Measurements from ENCODE around the gene MOV10.
A peak's percentile ranks its signal among the peaks of the same experiment; 100 is the strongest.

MOV10 gene

GRCh38 chr1:112707221-112708001 is 33.0 kb downstream of the MOV10 start:
- Histone ChIP-seq H3K4me1 (ENCODE audit: control insufficient read depth, insufficient read depth, low read length) (peaks cover 5% of the 10 kb centered on the region), H3K27ac (ENCODE audit: extremely low read depth, low read depth, low read length) (peak overlapping the region; percentile 79; the same call in 1 of the 2 replicates), H3K36me3 (ENCODE audit: control insufficient read depth in 2 of 2, insufficient read depth in 1 of 2, low read length in 2 of 2) (peaks cover 0 to 24% of the 10 kb centered on the region in 2 experiments; a peak in 1 of 3 replicates), H3K4me3 (ENCODE audit: low read depth, low read length) (peak overlapping the region; percentile 80), H3K9me3 (ENCODE audit: control insufficient read depth, insufficient read depth, low read depth, low read length) (no peaks in the 10 kb centered on the region)
- ChIA-PET CTCF (interaction anchor here (0.6 to 3.0 kb wide), 24 partner anchors 9 to 409 kb away, joined by 3 to 20 read pairs (median 6); partner anchors contain the start of genes CTTNBP2NL, MOV10 and ST7L), POLR2A (interaction anchor here (0.6 to 2.1 kb wide), 5 partner anchors 33 to 1844 kb away, joined by 3 to 8 read pairs (median 3); partner anchors contain the start of genes CAPZA1, MOV10 and ST7L)
- TF ChIP-seq ZNF433 (tag by site-specific recombination; IDR thresholded peaks at IDR 0.05; ENCODE audit: low read depth): no peak
- TF ChIP-seq ZNF777 (tag by site-specific recombination; IDR thresholded peaks at IDR 0.05; ENCODE audit: borderline replicate concordance): peak; percentile 22; the same call in 1 of the 2 replicates
- TF ChIP-seq ZNF48 (tag by site-specific recombination; IDR thresholded peaks at IDR 0.05): no peak
- peak; percentile 61 for TF ChIP-seq ZBTB48 (tag by site-specific recombination; IDR thresholded peaks at IDR 0.05)
- no peak for TF ChIP-seq PRDM6 (tag by site-specific recombination; IDR thresholded peaks at IDR 0.05)
- no peak for TF ChIP-seq ZNF266 (tag by site-specific recombination; IDR thresholded peaks at IDR 0.05; ENCODE audit: low read depth)
- peak; percentile 42; the same call in 1 of the 2 replicates for TF ChIP-seq ZNF660 (tag by site-specific recombination; IDR thresholded peaks at IDR 0.05)
- peak; percentile 92 for TF ChIP-seq ZEB2 (tag by site-specific recombination; IDR thresholded peaks at IDR 0.05)
- no peak for TF ChIP-seq ZFHX2 (tag by site-specific recombination; conservative IDR thresholded peaks at IDR 0.05)
- no peak for TF ChIP-seq ZNF114 (tag by site-specific recombination; IDR thresholded peaks at IDR 0.05)
- no peak for TF ChIP-seq ZBTB6 (tag by site-specific recombination; IDR thresholded peaks at IDR 0.05)
- TF ChIP-seq YY1 (tag by site-specific recombination; IDR thresholded peaks at IDR 0.05): no peak
- no peak for TF ChIP-seq ZNF311 (tag by site-specific recombination; IDR thresholded peaks at IDR 0.05; ENCODE audit: borderline replicate concordance)
- TF ChIP-seq PRDM1 (tag by site-specific recombination; IDR thresholded peaks at IDR 0.05): no peak
- TF ChIP-seq ZNF449 (tag by site-specific recombination; IDR thresholded peaks at IDR 0.05): no peak; the same call in 1 of the 2 replicates
- no peak for TF ChIP-seq ZNF626 (tag by site-specific recombination; IDR thresholded peaks at IDR 0.05)
- TF ChIP-seq PATZ1 (tag by site-specific recombination; IDR thresholded peaks at IDR 0.05): peak; percentile 77
- no peak for TF ChIP-seq ZSCAN16 (tag by site-specific recombination; IDR thresholded peaks at IDR 0.05)
- no peak for TF ChIP-seq ZNF214 (tag by site-specific recombination; IDR thresholded peaks at IDR 0.05; ENCODE audit: borderline replicate concordance)
- peak; percentile 64 for TF ChIP-seq GLIS1 (tag by site-specific recombination; IDR thresholded peaks at IDR 0.05)
- peak; percentile 86; the same call in 1 of the 2 replicates for TF ChIP-seq ZNF501 (tag by site-specific recombination; IDR thresholded peaks at IDR 0.05)
- TF ChIP-seq ZNF324 (tag by site-specific recombination; IDR thresholded peaks at IDR 0.05): peak; percentile 69
- no peak for TF ChIP-seq OSR2 (tag by site-specific recombination; IDR thresholded peaks at IDR 0.05)
- TF ChIP-seq ZNF37A (tag by site-specific recombination; IDR thresholded peaks at IDR 0.05): no peak
- no peak for TF ChIP-seq ZNF362 (tag by site-specific recombination; IDR thresholded peaks at IDR 0.05)
- no peak for TF ChIP-seq ZNF585B (tag by site-specific recombination; IDR thresholded peaks at IDR 0.05)
- TF ChIP-seq GLI4 (tag by site-specific recombination; IDR thresholded peaks at IDR 0.05): no peak
- TF ChIP-seq ZNF138 (tag by site-specific recombination; IDR thresholded peaks at IDR 0.05; ENCODE audit: borderline replicate concordance): no peak
- TF ChIP-seq SP7 (tag by site-specific recombination; IDR thresholded peaks at IDR 0.05): peak; percentile 45; the same call in 1 of the 2 replicates
